HepG2 (cell line): Measurements from ENCODE around the gene EIF4A3. TPM values are rescaled to one million over a fixed set of nuclear protein-coding genes. Genes with fewer than 3 reads are reported as not detected.
A peak's percentile ranks its signal among the peaks of the same experiment; 100 is the strongest.

Source experiments
- AHR ChIP-seq: IDR thresholded peaks from 2 replicates; pipeline ENCODE4 v1.6.1; 2018; ENCODE audit warnings: missing genetic modification reagents, missing compliant biosample characterization
- BRD4 ChIP-seq: sonication (generic); formaldehyde crosslinking; IDR thresholded peaks from 2 replicates; pipeline ENCODE4 v1.4.0; 2020; ENCODE audit warnings: missing genetic modification reagents
- ELF1 ChIP-seq: sonication (generic); formaldehyde crosslinking; IDR thresholded peaks from 2 replicates; pipeline ENCODE4 v1.4.0; 2020; ENCODE audit warnings: missing genetic modification reagents
- EP300 ChIP-seq, 3 experiments: sonication (generic) in 1 of 3; formaldehyde crosslinking in 1 of 3; IDR thresholded peaks; 2 replicates each; pipeline versions ENCODE4 v1.5.1 to v1.6.1; 2011 to 2020; ENCODE audit warnings: low read depth in 2 of 3, low read length in 2 of 3, borderline replicate concordance in 1 of 3, improper control_type of control experiment in 1 of 3, mild to moderate bottlenecking in 1 of 3, missing genetic modification reagents in 1 of 3, moderate library complexity in 1 of 3
- FOXK1 ChIP-seq: sonication (generic); formaldehyde crosslinking; IDR thresholded peaks from 2 replicates; pipeline ENCODE4 v1.4.0; 2020; ENCODE audit warnings: low read depth, missing genetic modification reagents, borderline replicate concordance
- GFI1 ChIP-seq: sonication (generic); formaldehyde crosslinking; IDR thresholded peaks from 2 replicates; pipeline ENCODE4 v1.5.0; 2020; ENCODE audit warnings: missing genetic modification reagents, mild to moderate bottlenecking, borderline replicate concordance
- HOXA5 ChIP-seq: sonication (generic); formaldehyde crosslinking; IDR thresholded peaks from 2 replicates; pipeline ENCODE4 v1.4.0; 2020; ENCODE audit warnings: missing genetic modification reagents
- ISL2 ChIP-seq: sonication (generic); formaldehyde crosslinking; IDR thresholded peaks from 2 replicates; pipeline ENCODE4 v1.5.0; 2020; ENCODE audit warnings: missing genetic modification reagents
- KAT8 ChIP-seq: IDR thresholded peaks from 2 replicates; pipeline ENCODE4 v1.6.1; 2016; ENCODE audit warnings: missing genetic modification reagents, missing compliant biosample characterization
- KLF13 ChIP-seq: sonication (generic); formaldehyde crosslinking; IDR thresholded peaks from 2 replicates; pipeline ENCODE4 v1.4.0; 2020; ENCODE audit warnings: mild to moderate bottlenecking, missing genetic modification reagents
- KLF16 ChIP-seq, 2 experiments: sonication (generic) in 1 of 2; formaldehyde crosslinking in 1 of 2; IDR thresholded peaks; 2 replicates each; pipeline versions ENCODE4 v1.6.1 to v1.8.0; 2016 to 2023; ENCODE audit warnings: missing genetic modification reagents in 2 of 2, missing compliant biosample characterization in 1 of 2
- MEIS1 ChIP-seq: sonication (generic); formaldehyde crosslinking; IDR thresholded peaks from 2 replicates; pipeline ENCODE4 v1.9.0; 2021; ENCODE audit warnings: mild to moderate bottlenecking, missing genetic modification reagents, moderate library complexity, borderline replicate concordance
- NCOA2 ChIP-seq: sonication (generic); formaldehyde crosslinking; IDR thresholded peaks from 2 replicates; pipeline ENCODE4 v1.8.0; 2022; ENCODE audit warnings: inconsistent platforms
- SAP130 ChIP-seq: IDR thresholded peaks from 2 replicates; pipeline ENCODE4 v1.6.1; 2016; ENCODE audit warnings: low read depth
- SATB2 ChIP-seq: sonication (generic); formaldehyde crosslinking; IDR thresholded peaks from 2 replicates; pipeline ENCODE4 v1.5.0; 2020; ENCODE audit warnings: missing genetic modification reagents
- SRSF1 ChIP-seq: fragments of 200-400 bp; formaldehyde crosslinking; optimal IDR thresholded peaks from 2 replicates; pipeline ENCODE3; 2017; ENCODE audit warnings: mild to moderate bottlenecking, low read depth, low read length, moderate library complexity
- STAG1 ChIP-seq: sonication (generic); formaldehyde crosslinking; IDR thresholded peaks from 2 replicates; pipeline ENCODE4 v1.4.0; 2020; ENCODE audit warnings: missing genetic modification reagents
- TCF7 ChIP-seq: sonication (generic); IDR thresholded peaks from 2 replicates; pipeline ENCODE4 v1.6.1; 2016; ENCODE audit warnings: antibody characterized with exemption, low read depth
- TRAFD1 ChIP-seq: sonication (generic); formaldehyde crosslinking; IDR thresholded peaks from 2 replicates; pipeline ENCODE4 v1.5.1; 2020; ENCODE audit warnings: missing genetic modification reagents, mild to moderate bottlenecking, borderline replicate concordance
- ZBTB38 ChIP-seq: sonication (generic); formaldehyde crosslinking; IDR thresholded peaks from 2 replicates; pipeline ENCODE4 v1.5.1; 2020; ENCODE audit warnings: mild to moderate bottlenecking, missing genetic modification reagents
- ZBTB8A ChIP-seq: sonication (generic); formaldehyde crosslinking; IDR thresholded peaks from 2 replicates; pipeline ENCODE4 v1.4.0; 2020; ENCODE audit warnings: mild to moderate bottlenecking, low read depth, missing genetic modification reagents, borderline replicate concordance
- ZNF781 ChIP-seq: sonication (generic); formaldehyde crosslinking; IDR thresholded peaks from 2 replicates; pipeline ENCODE4 v1.5.1; 2020; ENCODE audit warnings: borderline replicate concordance, mild to moderate bottlenecking, missing genetic modification reagents; ENCODE audit errors: not compliant biosample characterization
- polyA plus RNA-seq, 8 experiments: library from polyadenylated mRNA; depleted of rRNA in 3 of 8; stranded (reverse) in 7 of 8; unstranded in 1 of 8; fragments of >200 nt; fragmentation: Illumina TruSeq in 4 of 8; extraction: Trizol in 4 of 8; gene quantifications; 2 replicates each; pipeline versions ENCODE4 v1.2.1 to v1.2.3, GENCODE V29; 2011 to 2016; ENCODE audit warnings: low read depth in 4 of 8, missing spikeins in 1 of 8, mixed read lengths in 1 of 8; ENCODE audit not compliant: insufficient read depth in 1 of 8
- total RNA-seq, 5 experiments: library from RNA; depleted of rRNA; stranded (reverse); fragments of >200 nt; fragmentation: Illumina TruSeq; extraction: Trizol; gene quantifications; 2 replicates each; pipeline ENCODE4 v1.2.3, GENCODE V29; 2016; ENCODE audit warnings: low read depth in 1 of 5
- TF ChIP-seq, protein P1 (sequence below): IDR thresholded peaks from 2 replicates; pipeline ENCODE4 v1.6.1; 2012; ENCODE audit warnings: low read depth, low read length, improper control_type of control experiment
- TF ChIP-seq, protein P2 (sequence below): sonication (generic); formaldehyde crosslinking; IDR thresholded peaks from 2 replicates; pipeline ENCODE4 v1.5.0; 2020; ENCODE audit warnings: missing genetic modification reagents, mild to moderate bottlenecking, borderline replicate concordance
- TF ChIP-seq, protein P3 (sequence below): IDR thresholded peaks from 2 replicates; pipeline ENCODE4 v1.6.1; 2016; ENCODE audit warnings: mild to moderate bottlenecking

Gene EIF4A3
- total and polyA plus RNA-seq, 2 of the 13 experiments (the other 11 are each of a cell fraction or from before 2014, with no cell fraction given): 145 to 187 TPM

DNA sequence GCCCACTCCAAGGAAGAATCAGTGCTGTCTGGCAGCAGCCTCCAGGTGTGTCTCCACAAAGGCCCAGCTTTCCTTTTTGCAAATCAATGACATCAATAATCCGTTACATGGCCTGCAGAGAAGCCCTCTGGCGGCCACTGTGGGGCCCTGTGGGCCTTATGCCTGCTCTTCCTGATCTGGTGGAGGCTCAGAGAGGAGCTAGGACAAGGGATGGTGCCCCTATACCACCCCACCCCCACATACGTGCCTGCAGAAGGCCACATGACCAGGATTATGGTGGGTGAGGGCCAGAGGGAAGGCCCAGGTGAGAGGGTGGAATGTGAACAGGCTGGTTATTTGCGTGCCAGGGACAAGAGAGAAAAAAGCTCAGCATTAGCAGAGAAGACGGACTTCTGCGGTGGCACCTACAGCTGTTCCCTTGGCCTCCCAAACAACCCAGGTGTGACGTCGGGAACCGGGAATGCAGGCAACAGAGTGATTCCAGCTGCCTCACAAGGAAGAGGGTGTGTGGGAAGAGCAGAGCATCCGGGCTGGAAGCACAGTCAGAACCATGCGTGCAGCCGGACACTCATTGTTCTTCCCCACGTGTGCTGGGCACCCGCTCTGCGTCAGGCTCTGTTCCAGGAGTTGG is 22.5 kb downstream of the EIF4A3 start (continued):
- TF ChIP-seq, protein P1, sequence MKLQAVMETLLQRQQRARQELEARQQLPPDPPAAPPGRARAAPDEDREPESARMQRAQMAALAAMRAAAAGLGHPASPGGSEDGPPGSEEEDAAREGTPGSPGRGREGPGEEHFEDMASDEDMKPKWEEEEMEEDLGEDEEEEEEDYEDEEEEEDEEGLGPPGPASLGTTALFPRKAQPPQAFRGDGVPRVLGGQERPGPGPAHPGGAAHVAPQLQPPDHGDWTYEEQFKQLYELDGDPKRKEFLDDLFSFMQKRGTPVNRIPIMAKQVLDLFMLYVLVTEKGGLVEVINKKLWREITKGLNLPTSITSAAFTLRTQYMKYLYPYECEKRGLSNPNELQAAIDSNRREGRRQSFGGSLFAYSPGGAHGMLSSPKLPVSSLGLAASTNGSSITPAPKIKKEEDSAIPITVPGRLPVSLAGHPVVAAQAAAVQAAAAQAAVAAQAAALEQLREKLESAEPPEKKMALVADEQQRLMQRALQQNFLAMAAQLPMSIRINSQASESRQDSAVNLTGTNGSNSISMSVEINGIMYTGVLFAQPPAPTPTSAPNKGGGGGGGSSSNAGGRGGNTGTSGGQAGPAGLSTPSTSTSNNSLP: no peak
- 0 out of 4 replicates have a peak, but pooled peaks of 1 of the 2 experiments have one; percentile 23 for TF ChIP-seq EP300 (IDR thresholded peaks at IDR 0.05; ENCODE audit: low read depth in 2 of 2, low read length in 2 of 2)
- no peak for TF ChIP-seq EP300 (CRISPR knock-in tag; IDR thresholded peaks at IDR 0.05; ENCODE audit: borderline replicate concordance)
- TF ChIP-seq GFI1 (CRISPR knock-in tag): no peak
- TF ChIP-seq, protein P2, sequence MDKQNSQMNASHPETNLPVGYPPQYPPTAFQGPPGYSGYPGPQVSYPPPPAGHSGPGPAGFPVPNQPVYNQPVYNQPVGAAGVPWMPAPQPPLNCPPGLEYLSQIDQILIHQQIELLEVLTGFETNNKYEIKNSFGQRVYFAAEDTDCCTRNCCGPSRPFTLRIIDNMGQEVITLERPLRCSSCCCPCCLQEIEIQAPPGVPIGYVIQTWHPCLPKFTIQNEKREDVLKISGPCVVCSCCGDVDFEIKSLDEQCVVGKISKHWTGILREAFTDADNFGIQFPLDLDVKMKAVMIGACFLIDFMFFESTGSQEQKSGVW: no peak
- peak; percentile 27 for TF ChIP-seq ZNF781 (CRISPR knock-in tag)
- no peak; the same call in 1 of the 2 replicates for TF ChIP-seq ZBTB38
- TF ChIP-seq, protein P3, sequence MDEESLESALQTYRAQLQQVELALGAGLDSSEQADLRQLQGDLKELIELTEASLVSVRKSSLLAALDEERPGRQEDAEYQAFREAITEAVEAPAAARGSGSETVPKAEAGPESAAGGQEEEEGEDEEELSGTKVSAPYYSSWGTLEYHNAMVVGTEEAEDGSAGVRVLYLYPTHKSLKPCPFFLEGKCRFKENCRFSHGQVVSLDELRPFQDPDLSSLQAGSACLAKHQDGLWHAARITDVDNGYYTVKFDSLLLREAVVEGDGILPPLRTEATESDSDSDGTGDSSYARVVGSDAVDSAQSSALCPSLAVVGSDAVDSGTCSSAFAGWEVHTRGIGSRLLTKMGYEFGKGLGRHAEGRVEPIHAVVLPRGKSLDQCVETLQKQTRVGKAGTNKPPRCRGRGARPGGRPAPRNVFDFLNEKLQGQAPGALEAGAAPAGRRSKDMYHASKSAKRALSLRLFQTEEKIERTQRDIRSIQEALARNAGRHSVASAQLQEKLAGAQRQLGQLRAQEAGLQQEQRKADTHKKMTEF: peak; percentile 52; the same call in 1 of the 2 replicates
- no peak for TF ChIP-seq MEIS1
- TF ChIP-seq ZBTB8A (CRISPR knock-in tag): no peak
- peak in 1 of 2 experiments; percentile 54; a peak in 1 of 4 replicates for TF ChIP-seq KLF16 (CRISPR knock-in tag; IDR thresholded peaks at IDR 0.05)
- TF ChIP-seq FOXK1: no peak
- TF ChIP-seq TRAFD1 (CRISPR knock-in tag): no peak
- TF ChIP-seq SRSF1: no peak
- peak; percentile 50 for TF ChIP-seq SAP130 (CRISPR knock-in tag)
- TF ChIP-seq TCF7: no peak
- TF ChIP-seq SATB2 (CRISPR knock-in tag): no peak
- no peak; the same call in 1 of the 2 replicates for TF ChIP-seq BRD4
- TF ChIP-seq ELF1 (CRISPR knock-in tag): peak; percentile 57; the same call in 1 of the 2 replicates
- 0 out of 2 replicates have a peak, but pooled peaks have one; percentile 48 for TF ChIP-seq KAT8 (CRISPR knock-in tag)
- no peak for TF ChIP-seq KLF13
- no peak for TF ChIP-seq HOXA5
- no peak for TF ChIP-seq NCOA2
- peak; percentile 74 for TF ChIP-seq STAG1 (CRISPR knock-in tag)
- TF ChIP-seq ISL2 (CRISPR knock-in tag): no peak
- TF ChIP-seq AHR (CRISPR knock-in tag): no peak
